GM12891 (cell line): ENCODE data around the gene RYR3.

Experiments used
- POLR2A ChIP-seq: IDR thresholded peaks from 2 replicates; pipeline ENCODE4 v1.6.1; 2011; ENCODE audit warnings: low read depth, low read length, control low read depth
- TAF1 ChIP-seq: IDR thresholded peaks from 2 replicates; pipeline ENCODE4 v1.6.1; 2011; ENCODE audit warnings: low read depth, low read length, control low read depth

DNA sequence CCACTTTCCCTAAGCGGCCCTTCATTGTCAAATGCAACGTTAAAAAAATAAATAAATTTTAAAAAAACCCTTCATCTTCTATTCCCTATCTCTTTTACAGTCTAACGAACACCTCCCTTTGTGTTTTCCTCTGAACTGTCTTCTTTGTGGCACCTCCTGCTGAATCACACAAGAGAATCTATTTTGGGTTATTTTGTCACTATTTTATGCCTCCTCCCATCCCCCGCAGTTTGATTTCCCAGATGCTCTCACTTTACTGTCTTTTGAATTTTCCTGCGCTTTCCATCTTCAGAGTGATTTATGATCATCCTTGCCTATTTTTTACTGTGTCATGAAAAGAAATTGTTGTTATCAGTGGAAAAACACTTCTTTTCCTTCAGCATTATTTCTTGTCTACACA lies 32.5 kb downstream of the RYR3 start:
- TF ChIP-seq POLR2A: no peak
- no peak for TF ChIP-seq TAF1
